CD4-positive, alpha-beta T cell treated with Interleukin-15 for 4 hours (primary cell): ENCODE results near the gene WFIKKN1.
A peak's percentile ranks its signal among the peaks of the same experiment; 100 is the strongest.

Experiments
- DNase-seq: peaks from one replicate; pipeline ENCODE4 v3.0.0-alpha.2; 2020; ENCODE audit warnings: low spot score

WFIKKN1 gene

DNA sequence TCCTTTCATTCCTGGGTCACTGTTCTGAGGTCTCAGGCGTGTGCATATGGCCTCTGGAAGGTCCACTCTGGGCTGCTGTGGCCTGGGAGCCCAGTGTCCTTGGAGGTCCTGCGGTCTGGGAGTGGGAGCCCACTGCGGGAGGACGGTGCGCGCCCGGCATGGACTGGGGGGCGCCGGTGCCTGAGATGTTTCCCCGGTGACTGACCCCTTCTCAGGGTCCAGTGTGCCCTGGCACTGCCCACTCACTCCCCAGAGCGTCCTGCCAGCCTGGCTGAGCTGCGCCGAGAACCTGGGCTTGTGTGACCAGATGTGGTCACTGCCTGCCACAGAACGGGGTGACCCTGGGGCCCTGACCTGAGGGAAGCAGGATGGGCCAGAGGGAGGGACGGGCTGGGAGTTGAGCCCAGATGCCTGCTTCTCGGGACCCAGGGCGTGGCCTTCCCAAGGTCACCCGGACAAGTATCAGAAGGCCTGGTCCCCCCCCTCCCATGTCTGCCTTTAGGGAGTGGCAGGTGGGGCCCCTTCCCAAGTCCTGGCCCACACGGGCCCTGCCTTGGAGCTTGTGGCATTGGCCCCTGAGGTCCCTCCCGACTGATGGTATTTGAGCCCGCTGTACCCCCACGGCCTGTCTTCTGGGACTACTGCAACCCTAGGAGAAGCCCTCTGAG, 43.6 kb downstream of the WFIKKN1 start:
- no peak for DNase-seq

GRCh38 chr16:674968-675883, 44.4 kb downstream of the WFIKKN1 start, which contains the start of gene RHBDL1:
RHBDL1 (plus strand) TSS chr16:675671; CDS start chr16:675791, 120 bp downstream.
- no peak for DNase-seq

GRCh38 chr16:675884-676564, 45.2 kb downstream of the WFIKKN1 start:
- DNase-seq = no peak

DNA sequence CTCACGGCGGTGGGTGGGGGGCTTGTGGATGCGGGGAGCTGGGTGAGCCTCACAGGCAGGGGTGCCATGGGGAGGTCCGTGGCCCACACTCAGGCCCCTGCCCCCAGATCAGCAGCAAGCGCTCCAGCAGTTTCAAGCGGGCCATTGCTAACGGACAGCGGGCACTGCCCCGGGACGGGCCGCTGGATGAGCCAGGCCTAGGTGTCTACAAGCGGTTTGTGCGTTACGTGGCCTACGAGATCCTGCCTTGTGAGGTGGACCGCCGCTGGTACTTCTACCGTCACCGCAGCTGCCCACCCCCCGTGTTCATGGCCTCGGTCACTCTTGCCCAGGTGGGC, 45.7 kb downstream of the WFIKKN1 start:
- no peak for DNase-seq

- peak; percentile 37 for DNase-seq
Observed at GRCh38 chr16:676913-677312, 46.1 kb downstream of the WFIKKN1 start.

DNA sequence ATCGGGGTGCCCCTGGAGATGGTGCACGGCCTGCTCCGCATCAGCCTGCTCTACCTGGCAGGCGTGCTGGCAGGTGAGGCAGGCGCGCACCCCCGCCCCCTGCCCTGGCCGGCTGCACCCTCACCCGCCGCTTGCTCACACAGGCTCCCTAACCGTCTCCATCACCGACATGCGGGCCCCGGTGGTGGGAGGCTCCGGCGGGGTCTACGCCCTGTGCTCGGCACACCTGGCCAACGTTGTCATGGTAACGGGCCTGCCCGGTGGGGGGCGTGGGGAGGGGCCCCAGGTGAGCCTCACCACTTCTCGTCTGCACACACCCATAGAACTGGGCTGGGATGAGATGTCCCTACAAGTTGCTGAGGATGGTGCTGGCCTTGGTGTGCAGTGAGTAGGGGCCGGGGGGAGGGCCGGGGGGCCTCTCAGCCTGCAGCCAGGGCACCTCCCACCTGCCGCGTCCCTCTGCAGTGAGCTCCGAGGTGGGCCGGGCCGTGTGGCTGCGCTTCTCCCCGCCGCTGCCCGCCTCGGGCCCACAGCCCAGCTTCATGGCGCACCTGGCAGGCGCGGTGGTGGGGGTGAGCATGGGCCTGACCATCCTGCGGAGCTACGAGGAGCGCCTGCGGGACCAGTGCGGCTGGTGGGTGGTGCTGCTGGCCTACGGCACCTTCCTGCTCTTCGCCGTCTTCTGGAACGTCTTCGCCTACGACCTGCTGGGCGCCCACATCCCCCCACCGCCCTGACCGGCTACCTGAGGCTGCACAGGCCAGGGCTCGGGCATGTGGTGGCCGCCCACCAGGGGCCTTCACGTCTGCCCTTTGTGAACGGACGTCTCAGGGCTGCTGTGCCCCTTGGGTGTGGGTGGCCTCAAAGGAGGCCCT, 46.8 kb downstream of the WFIKKN1 start:
- DNase-seq = no peak

DNA sequence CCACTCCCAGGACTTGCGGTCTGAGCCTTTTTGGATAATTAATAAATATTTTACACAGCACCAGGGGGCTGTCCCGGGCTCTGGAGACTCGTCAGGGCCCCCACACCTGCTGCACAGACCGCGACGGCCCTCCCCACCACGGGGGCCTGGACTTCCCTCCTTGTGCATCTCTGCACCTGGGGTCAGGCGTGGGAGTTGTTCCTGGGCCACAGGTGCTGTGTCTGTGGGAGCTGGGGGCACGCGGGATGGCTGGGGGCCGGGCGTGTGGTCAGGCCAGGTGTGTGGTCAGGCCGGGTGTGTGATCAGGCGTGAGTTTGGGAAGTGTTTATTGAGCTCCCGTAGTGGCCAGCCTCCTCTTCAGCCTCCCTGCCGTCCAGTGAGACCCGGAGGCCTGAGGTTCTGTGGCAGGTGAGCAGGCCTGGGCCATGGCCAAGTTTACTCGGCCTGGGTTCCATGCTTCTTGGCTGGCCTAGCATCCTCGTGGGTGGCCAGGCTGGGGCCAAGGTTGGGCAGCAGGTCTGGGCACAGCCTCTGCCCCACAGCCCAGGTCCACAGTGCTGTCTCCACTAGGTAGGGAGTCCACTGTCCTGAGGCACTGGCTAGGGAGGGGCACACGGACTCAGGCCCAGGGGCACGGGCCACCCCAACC, 47.5 kb downstream of the WFIKKN1 start:
- DNase-seq = no peak

DNA sequence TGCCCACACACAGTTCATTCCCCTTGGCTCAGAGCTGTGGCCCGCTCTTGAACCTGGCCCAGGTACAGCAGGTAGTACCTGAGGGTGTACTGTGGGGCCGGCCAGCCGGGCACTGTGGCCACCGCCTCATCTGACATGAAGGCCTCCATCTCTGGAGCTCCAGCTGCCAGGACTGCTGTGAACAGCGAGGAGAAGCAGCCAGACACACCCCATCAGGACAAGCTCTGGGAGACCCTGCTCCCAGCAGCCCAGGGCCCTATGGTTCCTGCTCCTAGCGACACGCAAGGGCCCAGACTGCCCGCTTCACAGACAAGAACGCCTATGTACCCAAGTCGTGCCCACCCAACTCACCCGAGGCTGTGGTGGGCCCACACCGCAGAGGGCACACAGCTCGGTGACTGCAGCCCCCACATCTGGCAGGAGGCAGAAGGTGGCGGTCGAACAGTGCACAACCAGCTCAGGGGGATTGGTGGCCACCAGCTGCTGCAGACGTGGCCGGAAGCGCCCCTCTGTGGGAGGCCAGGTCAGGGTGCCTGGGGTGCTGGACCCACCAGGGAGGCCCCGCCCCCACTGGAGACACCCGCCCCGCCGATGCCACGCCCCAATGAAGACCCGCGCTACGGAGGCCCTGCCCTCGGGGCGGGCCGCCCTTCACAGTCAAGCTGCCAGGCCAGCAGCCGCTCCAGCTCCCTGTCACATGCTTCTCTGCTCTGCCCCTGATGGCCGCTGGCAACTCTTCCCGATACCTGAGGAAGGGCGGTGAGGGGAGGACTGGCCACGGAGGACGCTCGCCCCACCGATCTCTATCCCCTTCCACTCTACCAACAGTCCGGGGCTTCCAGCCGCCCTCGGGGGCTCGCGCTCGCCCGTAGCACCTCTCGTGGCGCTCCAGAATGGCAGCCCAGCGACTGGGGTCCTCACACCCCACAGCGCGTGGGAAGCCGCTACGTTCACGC, 48.4 kb downstream of the WFIKKN1 start:
- DNase-seq = peak; percentile 30

- DNase-seq = peak; percentile 79
Observed at GRCh38 chr16:679814-680624, 49.2 kb downstream of the WFIKKN1 start, which contains the start of gene STUB1. STUB1 (plus strand) TSS chr16:680410; CDS start chr16:680526, 116 bp downstream.

DNA sequence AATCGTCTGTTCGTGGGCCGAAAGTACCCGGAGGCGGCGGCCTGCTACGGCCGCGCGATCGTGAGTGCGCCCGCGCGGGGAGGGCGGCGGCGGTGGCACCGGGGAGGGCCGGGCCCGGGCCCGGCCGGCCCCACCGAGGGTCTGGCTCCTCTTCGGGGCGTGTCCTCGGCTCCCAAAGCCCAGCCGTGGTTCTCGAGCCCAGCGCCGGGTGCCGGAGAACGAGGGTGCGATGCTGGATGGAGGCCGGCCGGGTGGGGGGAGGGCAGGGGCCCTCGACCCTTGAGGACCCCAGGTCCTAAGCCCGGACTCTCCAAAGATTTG, 49.8 kb downstream of the WFIKKN1 start:
- no peak for DNase-seq

DNA sequence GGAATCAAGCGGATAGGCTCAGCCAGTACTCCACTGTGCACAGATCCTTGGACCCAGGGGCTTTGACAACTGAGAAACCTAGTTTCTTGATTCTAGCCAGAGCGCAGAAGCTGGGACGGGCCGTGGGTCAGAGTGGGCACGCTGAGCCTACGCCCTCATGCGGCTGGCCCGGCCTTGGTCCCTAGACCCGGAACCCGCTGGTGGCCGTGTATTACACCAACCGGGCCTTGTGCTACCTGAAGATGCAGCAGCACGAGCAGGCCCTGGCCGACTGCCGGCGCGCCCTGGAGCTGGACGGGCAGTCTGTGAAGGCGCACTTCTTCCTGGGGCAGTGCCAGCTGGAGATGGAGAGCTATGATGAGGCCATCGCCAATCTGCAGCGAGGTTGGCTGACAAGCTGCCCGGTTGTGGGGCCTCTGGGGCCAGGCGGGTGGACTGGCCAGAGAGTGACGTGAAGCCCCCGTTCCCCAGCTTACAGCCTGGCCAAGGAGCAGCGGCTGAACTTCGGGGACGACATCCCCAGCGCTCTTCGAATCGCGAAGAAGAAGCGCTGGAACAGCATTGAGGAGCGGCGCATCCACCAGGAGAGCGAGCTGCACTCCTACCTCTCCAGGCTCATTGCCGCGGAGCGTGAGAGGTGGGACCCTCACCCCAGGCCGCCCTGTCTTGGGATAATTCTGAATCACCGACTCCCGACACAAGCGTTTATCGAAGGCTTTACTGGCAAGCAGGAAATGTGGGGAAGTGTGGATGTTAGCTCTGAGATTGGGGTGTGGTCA, 50.4 kb downstream of the WFIKKN1 start:
- no peak for DNase-seq

DNA sequence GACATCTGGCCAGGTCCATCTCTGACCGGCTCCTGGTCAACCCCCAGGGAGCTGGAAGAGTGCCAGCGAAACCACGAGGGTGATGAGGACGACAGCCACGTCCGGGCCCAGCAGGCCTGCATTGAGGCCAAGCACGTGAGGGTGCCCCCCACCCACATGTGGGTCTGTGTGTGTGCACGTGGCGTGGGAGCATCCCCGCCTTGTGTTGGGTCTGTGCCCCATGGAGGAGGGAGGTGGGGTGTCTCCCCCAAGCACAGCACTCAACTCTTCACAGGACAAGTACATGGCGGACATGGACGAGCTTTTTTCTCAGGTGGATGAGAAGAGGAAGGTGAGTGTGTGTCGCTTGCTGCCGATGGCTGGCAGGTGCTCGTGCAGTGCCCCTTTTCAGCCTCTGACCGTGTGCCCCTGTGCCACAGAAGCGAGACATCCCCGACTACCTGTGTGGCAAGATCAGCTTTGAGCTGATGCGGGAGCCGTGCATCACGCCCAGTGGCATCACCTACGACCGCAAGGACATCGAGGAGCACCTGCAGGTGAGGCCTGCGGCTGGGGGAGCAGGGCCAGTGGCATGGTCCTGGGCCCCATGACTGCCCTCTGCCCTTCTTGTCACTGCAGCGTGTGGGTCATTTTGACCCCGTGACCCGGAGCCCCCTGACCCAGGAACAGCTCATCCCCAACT, 51.1 kb downstream of the WFIKKN1 start:
- no peak for DNase-seq

GRCh38 chr16:682493-683395, 52.0 kb downstream of the WFIKKN1 start:
- DNase-seq = no peak

- no peak for DNase-seq
Observed at GRCh38 chr16:683396-684070, 52.7 kb downstream of the WFIKKN1 start.
